SK-N-SH (cell line): ENCODE measurements around the gene CTRB1.

ENCODE experiments used
- CTCF ChIP-seq: fragments of 200-600 bp; sonication (generic); IDR thresholded peaks from 2 replicates; pipeline ENCODE4 v1.6.1; 2017; ENCODE audit warnings: antibody characterized with exemption, mild to moderate bottlenecking, moderate library complexity
- POLR2AphosphoS5 ChIP-seq: IDR thresholded peaks from 2 replicates; pipeline ENCODE4 v1.6.1; 2012; ENCODE audit warnings: low read depth, low read length
- RAD21 ChIP-seq: IDR thresholded peaks from 2 replicates; pipeline ENCODE4 v1.6.1; 2012; ENCODE audit warnings: mild to moderate bottlenecking, low read length
- SMC3 ChIP-seq: IDR thresholded peaks from 2 replicates; pipeline ENCODE4 v1.6.1; 2012; ENCODE audit warnings: low read depth, low read length, improper control_type of control experiment
- TAF1 ChIP-seq: IDR thresholded peaks from 2 replicates; pipeline ENCODE4 v1.6.1; 2012; ENCODE audit warnings: low read depth, mild to moderate bottlenecking, low read length, moderate library complexity, borderline replicate concordance
- TCF12 ChIP-seq: IDR thresholded peaks from 2 replicates; pipeline ENCODE4 v1.4.0; 2012
- TF ChIP-seq, protein P1 (sequence below): IDR thresholded peaks from 2 replicates; pipeline ENCODE4 v1.6.1; 2012; ENCODE audit warnings: mild to moderate bottlenecking, low read depth, low read length, moderate library complexity

GRCh38 chr16:75266738-75267630 lies 48.2 kb downstream of the CTRB1 start:
- TF ChIP-seq SMC3 (no peak), CTCF (no peak), RAD21 (no peak), POLR2AphosphoS5 (no peak), TCF12 (no peak), TAF1 (no peak)
- TF ChIP-seq, protein P1, sequence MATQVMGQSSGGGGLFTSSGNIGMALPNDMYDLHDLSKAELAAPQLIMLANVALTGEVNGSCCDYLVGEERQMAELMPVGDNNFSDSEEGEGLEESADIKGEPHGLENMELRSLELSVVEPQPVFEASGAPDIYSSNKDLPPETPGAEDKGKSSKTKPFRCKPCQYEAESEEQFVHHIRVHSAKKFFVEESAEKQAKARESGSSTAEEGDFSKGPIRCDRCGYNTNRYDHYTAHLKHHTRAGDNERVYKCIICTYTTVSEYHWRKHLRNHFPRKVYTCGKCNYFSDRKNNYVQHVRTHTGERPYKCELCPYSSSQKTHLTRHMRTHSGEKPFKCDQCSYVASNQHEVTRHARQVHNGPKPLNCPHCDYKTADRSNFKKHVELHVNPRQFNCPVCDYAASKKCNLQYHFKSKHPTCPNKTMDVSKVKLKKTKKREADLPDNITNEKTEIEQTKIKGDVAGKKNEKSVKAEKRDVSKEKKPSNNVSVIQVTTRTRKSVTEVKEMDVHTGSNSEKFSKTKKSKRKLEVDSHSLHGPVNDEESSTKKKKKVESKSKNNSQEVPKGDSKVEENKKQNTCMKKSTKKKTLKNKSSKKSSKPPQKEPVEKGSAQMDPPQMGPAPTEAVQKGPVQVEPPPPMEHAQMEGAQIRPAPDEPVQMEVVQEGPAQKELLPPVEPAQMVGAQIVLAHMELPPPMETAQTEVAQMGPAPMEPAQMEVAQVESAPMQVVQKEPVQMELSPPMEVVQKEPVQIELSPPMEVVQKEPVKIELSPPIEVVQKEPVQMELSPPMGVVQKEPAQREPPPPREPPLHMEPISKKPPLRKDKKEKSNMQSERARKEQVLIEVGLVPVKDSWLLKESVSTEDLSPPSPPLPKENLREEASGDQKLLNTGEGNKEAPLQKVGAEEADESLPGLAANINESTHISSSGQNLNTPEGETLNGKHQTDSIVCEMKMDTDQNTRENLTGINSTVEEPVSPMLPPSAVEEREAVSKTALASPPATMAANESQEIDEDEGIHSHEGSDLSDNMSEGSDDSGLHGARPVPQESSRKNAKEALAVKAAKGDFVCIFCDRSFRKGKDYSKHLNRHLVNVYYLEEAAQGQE, result no peak
